H9 (cell line): ENCODE results near the gene UBE2N. TPM values are rescaled to one million over a fixed set of nuclear protein-coding genes. Genes with fewer than 3 reads are reported as not detected.

Experiments used
- DNase-seq: peaks from one replicate; pipeline ENCODE4 v3.0.0-alpha.2; 2017
- H2AFZ ChIP-seq: one replicate; pipeline ENCODE4 v1.6.1; 2013; ENCODE audit warnings: mild to moderate bottlenecking, low read length, control low read depth, moderate library complexity
- H2AK5ac ChIP-seq: 2 replicates; pipeline ENCODE4 v1.6.1; 2013; ENCODE audit warnings: low read length, control low read depth, mixed read lengths; ENCODE audit not compliant: insufficient read length
- H2BK120ac ChIP-seq: one replicate; pipeline ENCODE4 v1.6.1; 2013; ENCODE audit warnings: low read depth, mild to moderate bottlenecking, low read length, control low read depth, inconsistent platforms; ENCODE audit not compliant: poor library complexity, severe bottlenecking
- H2BK12ac ChIP-seq: 2 replicates; pipeline ENCODE4 v1.6.1; 2013; ENCODE audit warnings: low read length, control low read depth, mixed read lengths, low read depth; ENCODE audit not compliant: insufficient read length
- H2BK15ac ChIP-seq: 2 replicates; pipeline ENCODE4 v1.6.1; 2013; ENCODE audit warnings: low read depth, low read length, control low read depth
- H2BK20ac ChIP-seq: one replicate; pipeline ENCODE4 v1.6.1; 2013; ENCODE audit warnings: low read depth, mild to moderate bottlenecking, low read length, control low read depth, inconsistent platforms; ENCODE audit not compliant: poor library complexity, severe bottlenecking
- H2BK5ac ChIP-seq: 2 replicates; pipeline ENCODE4 v1.6.1; 2013; ENCODE audit warnings: low read length, control low read depth, mixed read lengths; ENCODE audit not compliant: insufficient read length
- H3K14ac ChIP-seq: 2 replicates; pipeline ENCODE4 v1.6.1; 2013; ENCODE audit warnings: low read length, control low read depth; ENCODE audit not compliant: insufficient read depth
- H3K18ac ChIP-seq: 2 replicates; pipeline ENCODE4 v1.6.1; 2013; ENCODE audit warnings: low read depth, mild to moderate bottlenecking, mixed read lengths, low read length, control low read depth; ENCODE audit not compliant: insufficient read length
- H3K23ac ChIP-seq: 2 replicates; pipeline ENCODE4 v1.6.1; 2013; ENCODE audit warnings: low read length, control low read depth, mixed read lengths, low read depth; ENCODE audit not compliant: insufficient read length
- H3K23me2 ChIP-seq: 2 replicates; pipeline ENCODE4 v1.6.1; 2013; ENCODE audit warnings: low read depth, mild to moderate bottlenecking, mixed read lengths, low read length, control low read depth; ENCODE audit not compliant: insufficient read length, poor library complexity, severe bottlenecking
- H3K27ac ChIP-seq: 2 replicates; pipeline ENCODE4 v1.5.1; 2013; ENCODE audit warnings: low read length, control low read depth, mixed read lengths, low read depth; ENCODE audit not compliant: insufficient read length
- H3K27me3 ChIP-seq: 2 replicates; pipeline ENCODE4 v1.6.1; 2013; ENCODE audit warnings: low read length, control low read depth, inconsistent platforms; ENCODE audit not compliant: insufficient read depth
- H3K4ac ChIP-seq: 2 replicates; pipeline ENCODE4 v1.6.1; 2013; ENCODE audit warnings: low read depth, mild to moderate bottlenecking, control low read depth, inconsistent platforms, low read length, moderate library complexity
- H3K4me1 ChIP-seq: 2 replicates; pipeline ENCODE4 v1.6.1; 2013; ENCODE audit warnings: low read length, control low read depth, inconsistent platforms; ENCODE audit not compliant: insufficient read depth
- H3K4me2 ChIP-seq: 2 replicates; pipeline ENCODE4 v1.6.1; 2013; ENCODE audit warnings: low read length, control low read depth, mixed read lengths; ENCODE audit not compliant: insufficient read length, insufficient read depth
- H3K56ac ChIP-seq: 2 replicates; pipeline ENCODE4 v1.6.1; 2013; ENCODE audit warnings: low read depth, mild to moderate bottlenecking, mixed read lengths, low read length, control low read depth; ENCODE audit not compliant: insufficient read length
- H3K79me1 ChIP-seq: 2 replicates; pipeline ENCODE4 v1.6.1; 2013; ENCODE audit warnings: low read depth, mild to moderate bottlenecking, moderate library complexity, low read length, control low read depth, inconsistent platforms; ENCODE audit not compliant: insufficient read depth, poor library complexity, severe bottlenecking
- H3K79me2 ChIP-seq: 2 replicates; pipeline ENCODE4 v1.6.1; 2013; ENCODE audit warnings: low read length, control low read depth, inconsistent platforms; ENCODE audit not compliant: insufficient read depth
- H3K9ac ChIP-seq: 2 replicates; pipeline ENCODE4 v1.6.1; 2013; ENCODE audit warnings: low read length, control low read depth, mixed read lengths; ENCODE audit not compliant: insufficient read length; ENCODE audit errors: extremely low read depth
- H3K9me3 ChIP-seq: one replicate; pipeline ENCODE4 v1.6.1; 2013; ENCODE audit warnings: low read depth, low read length, inconsistent platforms; ENCODE audit not compliant: control insufficient read depth
- H3T11ph ChIP-seq: one replicate; pipeline ENCODE4 v1.6.1; 2013; ENCODE audit warnings: mild to moderate bottlenecking, low read length, control low read depth, inconsistent platforms
- H4K20me1 ChIP-seq: one replicate; pipeline ENCODE4 v1.6.1; 2013; ENCODE audit not compliant: control insufficient read depth, insufficient read length, insufficient read depth
- H4K5ac ChIP-seq: 2 replicates; pipeline ENCODE4 v1.6.1; 2013; ENCODE audit warnings: low read depth, mild to moderate bottlenecking, mixed read lengths, low read length, control low read depth; ENCODE audit not compliant: insufficient read length
- H4K8ac ChIP-seq: replicated peaks from 2 replicates; pipeline ENCODE4 v1.6.1; 2013; ENCODE audit warnings: low read length, control low read depth, mixed read lengths, low read depth; ENCODE audit not compliant: insufficient read length
- H4K91ac ChIP-seq: 2 replicates; pipeline ENCODE4 v1.6.1; 2013; ENCODE audit warnings: low read depth, mild to moderate bottlenecking, moderate library complexity, mixed read lengths, low read length, control low read depth; ENCODE audit not compliant: insufficient read length
- H3K27ac Mint-ChIP-seq, 3 experiments: 2 replicates in 2 of 3; 3 replicates in 1 of 3; pipeline ENCODE4 v1.8.0; 2020 to 2021; ENCODE audit warnings: mixed read lengths in 3 of 3, mild to moderate bottlenecking in 1 of 3, moderate library complexity in 1 of 3
- H3K27me3 Mint-ChIP-seq: 2 replicates; pipeline ENCODE4 v1.8.0; 2021; ENCODE audit warnings: low read depth, mild to moderate bottlenecking, moderate library complexity, mixed read lengths
- H3K36me3 Mint-ChIP-seq, 3 experiments: 2 replicates in 2 of 3; 3 replicates in 1 of 3; pipeline ENCODE4 v1.8.0; 2020 to 2021; ENCODE audit warnings: low read depth in 3 of 3, mixed read lengths in 3 of 3; ENCODE audit not compliant: insufficient read depth in 1 of 3
- H3K4me1 Mint-ChIP-seq, 2 experiments: 2 replicates each; pipeline ENCODE4 v1.8.0; 2020; ENCODE audit warnings: mixed read lengths in 2 of 2
- H3K4me3 Mint-ChIP-seq, 2 experiments: 2 replicates in 1 of 2; 3 replicates in 1 of 2; pipeline ENCODE4 v1.8.0; 2020 to 2021; ENCODE audit warnings: mild to moderate bottlenecking in 2 of 2, mixed read lengths in 2 of 2, moderate library complexity in 1 of 2
- H3K9me3 Mint-ChIP-seq, 2 experiments: 2 replicates in 1 of 2; 3 replicates in 1 of 2; pipeline ENCODE4 v1.8.0; 2020; ENCODE audit warnings: mild to moderate bottlenecking in 2 of 2, mixed read lengths in 2 of 2, moderate library complexity in 1 of 2
- CTCF ChIP-seq: fragments of 200-600 bp; sonication (generic); conservative IDR thresholded peaks from 3 replicates; pipeline ENCODE4 v1.8.0; 2021; ENCODE audit warnings: antibody characterized with exemption, mild to moderate bottlenecking
- WGBS: extraction: QIAGEN DNeasy Blood & Tissue Kit; methylation state at CpG from one replicate; pipeline ENCODE4 v1.1.7; 2013; ENCODE audit warnings: missing lambda C conversion rate, low lambda C conversion rate, mixed read lengths; ENCODE audit not compliant: insufficient read length; ENCODE audit errors: extremely low coverage; 5-methylcytosine and 5-hydroxymethylcytosine counted together
- total RNA-seq: library from RNA; stranded (reverse); gene quantifications from 2 replicates; pipeline ENCODE4 v1.2.1, GENCODE V29; 2021

UBE2N gene
- total RNA-seq, 1 experiment from 2014 or later, result 192 TPM

DNA sequence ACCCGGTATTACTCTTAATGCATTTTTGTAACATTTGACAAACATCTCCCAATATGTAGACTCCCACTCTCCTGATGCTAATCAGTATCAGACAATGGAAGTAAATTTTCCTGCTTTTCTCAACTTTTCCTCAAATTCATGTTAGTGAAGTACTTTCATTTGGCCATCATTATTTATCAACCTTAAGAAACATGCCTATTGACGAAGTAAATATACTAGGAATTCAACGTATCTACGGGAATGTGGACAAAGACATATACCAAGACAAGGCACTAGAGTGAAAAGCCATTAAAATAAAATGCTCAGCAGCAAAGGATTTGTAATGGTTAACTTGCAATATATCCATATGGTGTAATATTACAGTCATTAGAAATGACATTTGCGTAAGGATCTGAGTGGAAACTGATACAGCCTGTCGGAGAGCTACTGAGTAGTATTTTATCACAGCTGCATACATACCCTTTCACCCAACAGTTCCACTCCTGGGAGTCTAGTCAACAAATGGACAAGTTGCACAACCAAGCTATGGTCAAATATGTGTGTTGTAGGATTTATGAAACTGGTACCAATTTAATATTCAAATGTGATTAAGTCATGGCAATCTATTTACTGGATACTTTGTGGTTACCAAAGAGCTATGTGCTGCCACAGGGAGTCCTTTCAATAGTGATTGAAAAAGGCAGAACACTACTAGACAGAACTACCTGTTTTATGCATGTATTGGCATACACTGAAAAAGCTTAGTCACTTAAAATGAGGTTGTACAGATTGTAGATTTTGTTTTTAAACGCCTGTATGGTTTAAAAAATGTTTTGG is 37.6 kb downstream of the UBE2N start:
- Mint-ChIP-seq H3K27me3 (no peaks in the 10 kb centered on the region), H3K4me1 (peaks cover 9 to 10% of the 10 kb centered on the region in 2 experiments; a peak in 3 of 4 replicates), H3K27ac (peak overlapping the region in 1 of 3 experiments; percentile 42; a peak in 2 of 7 replicates), H3K4me3 (no peak overlapping the region), H3K9me3 (no peaks in the 10 kb centered on the region), H3K36me3 (peaks cover 5 to 29% (median 18%) of the 10 kb centered on the region in 3 experiments; a peak in 5 of 7 replicates)
- Histone ChIP-seq H3K79me1 (no peaks in the 10 kb centered on the region), H3K9ac (no peak overlapping the region), H3K4ac (no peak overlapping the region), H2AK5ac (no peak overlapping the region), H2BK5ac (no peak overlapping the region), H4K91ac (no peak overlapping the region), H3K23me2 (no peaks in the 10 kb centered on the region), H3K9me3 (no peaks in the 10 kb centered on the region), H3K4me2 (no peak overlapping the region), H3K79me2 (no peaks in the 10 kb centered on the region), H3K56ac (no peak overlapping the region), H2AFZ (no peak overlapping the region), H3K18ac (no peak overlapping the region), H3K23ac (no peak overlapping the region), H3K27ac (no peak overlapping the region), H3K4me1 (no peaks in the 10 kb centered on the region), H4K5ac (no peak overlapping the region), H3K14ac (no peak overlapping the region), H3T11ph (no peak overlapping the region), H2BK20ac (no peak overlapping the region), H2BK120ac (no peak overlapping the region), H4K20me1 (no peaks in the 10 kb centered on the region), H2BK12ac (no peak overlapping the region), H2BK15ac (no peak overlapping the region), H4K8ac (no peak overlapping the region), H3K27me3 (no peaks in the 10 kb centered on the region)
- no CpG with 5 or more reads among the region's 7 CpGs for WGBS
- no peak for DNase-seq
- TF ChIP-seq CTCF, result no peak
